ENCODE measurements around the gene ZNF37A. TPM values are rescaled to one million over a fixed set of nuclear protein-coding genes. Genes with fewer than 3 reads are reported as not detected.
"Not testable (repeated sequence)": the region's sequence is repeated elsewhere in the genome, so short reads cannot be mapped to it uniquely, and the experiment has no call there.

The ZNF37A gene
- polyA plus RNA-seq, 10 donors, result 6.1 to 10.8 (median 9.7) TPM

DNA sequence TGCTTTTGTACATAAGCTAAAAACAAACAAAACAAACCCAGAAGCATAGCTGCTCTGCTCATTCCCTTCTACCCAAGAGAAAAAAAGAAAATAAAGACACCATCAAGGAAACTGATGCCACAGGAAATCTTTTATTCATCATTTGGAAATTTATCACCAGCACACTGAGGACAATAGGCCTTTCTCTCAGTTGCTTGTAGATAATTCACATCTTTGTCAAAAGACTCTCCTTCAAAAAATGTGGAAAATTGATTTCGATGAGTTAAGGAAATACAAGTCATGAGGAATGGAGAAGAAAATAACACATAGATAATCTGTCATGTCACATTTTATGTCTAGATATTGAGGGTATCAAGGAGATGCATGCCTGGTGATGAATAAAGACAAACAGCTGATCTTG is 53.5 kb downstream of the ZNF37A start:
- DNase-seq, result no peak

DNA sequence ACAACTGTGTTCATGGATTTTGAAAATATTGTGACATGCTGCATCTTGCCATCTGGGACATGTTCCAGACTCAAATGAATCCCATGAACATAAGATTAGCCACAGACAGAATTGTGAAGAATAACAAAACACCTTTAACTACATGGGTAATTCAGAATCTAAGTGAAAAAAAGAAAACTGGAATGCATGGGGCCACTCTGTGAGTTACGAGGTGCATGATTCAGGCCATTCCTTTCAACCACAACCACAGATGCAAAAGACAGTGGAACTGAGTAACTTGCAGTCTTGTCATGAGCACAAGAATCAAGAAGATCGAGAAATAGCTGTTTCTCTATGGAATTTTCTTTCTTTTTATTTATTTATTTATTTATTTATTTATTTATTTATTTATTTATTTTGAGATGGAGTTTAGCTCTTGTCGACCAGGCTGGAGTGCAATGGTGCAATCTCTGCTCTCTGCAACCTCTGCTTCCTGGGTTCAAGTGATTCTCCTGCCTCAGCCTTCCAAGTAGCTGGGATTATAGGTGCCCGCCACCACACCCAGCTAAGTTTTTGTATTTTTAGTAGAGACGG is 56.8 kb downstream of the ZNF37A start:
- DNase-seq, result not testable (repeated sequence)

DNA sequence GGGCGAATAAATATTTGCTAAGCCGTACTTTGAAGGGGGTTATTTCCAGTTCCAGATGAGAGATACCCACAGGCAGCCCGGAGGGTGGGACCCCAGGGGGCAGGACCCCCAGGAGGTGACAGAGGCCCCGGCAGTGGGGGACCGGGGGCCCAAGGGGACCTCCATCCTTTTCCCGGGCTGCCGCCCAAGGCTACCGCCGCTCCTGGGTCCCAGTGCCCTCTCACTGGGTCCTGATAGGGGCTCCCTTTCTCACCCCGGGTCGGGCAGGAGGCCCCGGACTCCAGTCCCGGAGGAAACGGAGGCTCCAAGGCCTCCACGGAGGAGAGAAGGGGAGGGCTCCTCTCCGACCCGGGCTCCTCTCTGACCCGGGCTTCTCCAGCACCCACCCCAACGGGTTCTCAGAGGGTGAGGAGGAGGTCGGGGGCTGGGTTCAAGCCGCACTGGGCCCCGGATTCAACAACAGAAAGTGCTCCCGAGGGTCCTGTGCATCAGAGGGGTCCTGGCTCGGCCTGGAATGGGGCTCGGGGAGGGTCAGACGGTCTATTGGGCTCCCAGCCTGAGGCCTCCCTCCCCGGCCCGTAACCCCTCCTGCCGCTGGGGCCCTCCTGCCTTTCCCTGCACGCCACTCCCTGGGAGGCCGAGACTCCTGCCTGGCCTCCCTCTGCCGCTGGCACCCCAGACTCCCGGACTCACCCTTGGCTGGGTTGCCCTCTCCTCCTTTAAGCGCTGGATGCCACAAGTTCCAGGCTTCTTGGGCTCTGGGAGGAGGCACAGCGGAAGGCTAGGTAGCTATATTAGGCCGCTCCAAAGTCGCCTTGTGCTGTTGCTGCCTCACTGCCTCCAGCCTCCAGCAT is 62.5 kb downstream of the ZNF37A start:
- DNase-seq, result no peak

DNA sequence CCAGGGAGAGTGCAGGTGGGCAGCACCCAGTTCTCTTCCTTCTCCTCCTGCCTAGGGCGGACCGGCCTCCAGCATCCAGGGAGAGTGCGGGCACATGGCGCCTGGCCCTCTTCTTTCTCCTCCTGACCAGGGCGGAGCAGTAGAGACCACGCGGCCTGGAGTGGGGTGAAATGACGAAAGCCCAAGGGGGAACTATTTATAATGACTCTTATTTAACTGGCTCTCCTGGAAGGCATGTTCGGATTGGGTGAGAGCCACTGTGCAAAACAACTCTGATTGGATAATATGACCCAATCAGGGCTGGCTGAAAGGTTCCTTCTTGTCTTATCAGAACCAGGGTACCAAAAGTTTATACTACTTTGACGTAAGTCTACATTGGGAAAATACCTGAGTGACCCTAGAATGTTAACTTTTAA is 63.1 kb downstream of the ZNF37A start:
- DNase-seq, result no peak

DNA sequence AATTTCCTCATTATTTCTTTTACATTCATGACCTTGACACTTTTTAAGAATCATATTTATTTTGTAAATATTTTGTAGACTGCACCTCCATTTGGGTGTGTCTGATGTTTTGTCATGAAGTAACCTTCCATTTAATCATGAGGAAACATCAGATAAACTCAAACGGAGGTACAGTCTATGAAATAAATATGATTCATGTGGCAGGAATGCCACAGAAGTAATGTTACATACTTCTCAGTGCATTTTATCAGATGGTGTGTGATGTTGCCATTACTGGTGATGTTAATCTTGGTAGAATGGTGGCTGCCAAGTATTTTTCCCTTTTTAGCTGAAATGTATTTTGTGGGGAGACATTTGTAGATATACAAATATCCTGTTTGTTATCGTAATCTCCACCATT is 64.9 kb downstream of the ZNF37A start:
- DNase-seq, result no peak

DNA sequence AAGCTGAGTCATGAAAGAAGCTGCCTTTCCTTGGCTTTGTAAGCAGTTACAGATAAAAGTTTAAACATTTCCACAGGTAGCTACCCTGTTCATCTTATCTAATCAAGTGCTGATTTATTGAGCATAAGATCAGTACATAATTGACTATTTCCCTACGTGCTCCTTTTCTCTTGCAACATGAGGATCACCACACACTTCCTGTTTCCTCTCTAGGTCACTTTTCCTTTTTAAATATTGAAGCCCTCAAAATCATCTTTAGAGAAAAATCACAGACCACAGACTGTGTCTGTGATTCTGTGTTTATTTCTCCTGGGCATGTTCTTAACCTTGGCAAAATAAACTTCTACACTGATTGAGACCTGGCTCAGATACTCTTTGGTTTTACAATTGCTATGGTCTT is 69.5 kb downstream of the ZNF37A start:
- DNase-seq, result no peak

DNA sequence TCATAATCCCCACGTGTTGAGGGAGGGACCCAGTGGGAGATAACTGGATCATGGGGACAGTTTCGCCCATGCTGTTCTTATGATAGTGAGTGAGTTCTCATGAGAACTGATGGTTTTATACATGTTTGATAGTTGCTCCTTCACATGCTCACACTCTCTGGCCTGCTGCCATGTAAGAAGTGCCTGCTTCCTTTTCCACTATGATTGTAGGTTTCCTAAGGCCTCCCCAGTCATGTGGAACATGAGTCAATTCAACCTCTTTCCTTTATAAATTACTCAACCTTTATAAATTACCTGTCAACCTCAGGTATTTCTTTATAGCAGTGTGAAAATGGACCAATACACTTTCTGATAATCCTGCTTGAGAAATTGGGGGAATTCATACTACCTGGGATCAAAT is 80.2 kb downstream of the ZNF37A start:
- DNase-seq, result no peak

DNA sequence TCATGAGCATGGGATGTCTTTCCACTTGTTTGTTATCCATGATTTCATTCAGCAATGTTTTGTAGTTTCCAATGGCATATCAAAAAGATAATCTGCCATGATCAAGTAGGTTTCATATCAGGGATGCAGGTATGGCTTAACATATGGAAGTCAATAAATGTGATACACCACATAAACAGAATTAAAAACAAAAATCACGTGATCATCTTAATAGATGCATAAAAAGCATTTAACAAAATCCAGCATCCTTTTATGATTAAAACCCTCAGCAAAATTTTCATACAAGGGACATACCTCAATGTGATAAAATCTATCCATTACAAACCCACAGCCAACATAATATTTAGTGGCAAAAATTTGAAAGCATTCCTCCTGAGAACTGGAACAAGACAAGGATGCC is 90.3 kb downstream of the ZNF37A start:
- DNase-seq, result no peak

Other genes with a start within 250 kb of the ZNF37A start
- 10 to 100 TPM; 14.1 to 23.7 (median 16.9) TPM for gene ZNF248, start 236.7 kb upstream of the ZNF37A start, polyA plus RNA-seq (ENCODE audit: insufficient read length in 10 of 10)
- gene ZNF25, start 117.7 kb upstream of the ZNF37A start, polyA plus RNA-seq (ENCODE audit: insufficient read length in 10 of 10), result 10 to 100 TPM; 10.3 to 20.4 (median 13.3) TPM
- 10 to 100 TPM; 13.0 to 21.6 (median 17.3) TPM for gene ZNF33A, start 83.7 kb upstream of the ZNF37A start, polyA plus RNA-seq (ENCODE audit: insufficient read length in 10 of 10)